HG02981 (cell line): ENCODE results near the gene RYR2.
"Not testable (repeated sequence)": the region's sequence is repeated elsewhere in the genome, so short reads cannot be mapped to it uniquely, and the experiment has no call there.

ENCODE experiments used
- ATAC-seq: cut with Tn5 transposase; IDR thresholded peaks from one replicate; pipeline ENCODE4 v1.9.1; 2021; ENCODE audit warnings: mild to moderate bottlenecking, moderate library complexity; ENCODE audit not compliant: unreplicated experiment

The RYR2 gene

GRCh38 chr1:237539055-237539454 lies 497.1 kb downstream of the RYR2 start:
- no peak for ATAC-seq

GRCh38 chr1:237542525-237543418 lies 500.8 kb downstream of the RYR2 start:
- ATAC-seq: no peak

GRCh38 chr1:237553078-237553477 lies 511.1 kb downstream of the RYR2 start:
- no peak for ATAC-seq

- ATAC-seq: no peak
Observed at GRCh38 chr1:237556911-237557310, 514.9 kb downstream of the RYR2 start.

- peak; percentile 83 for ATAC-seq
Observed at GRCh38 chr1:237562242-237562823, 520.3 kb downstream of the RYR2 start.

- ATAC-seq: no peak
Observed at GRCh38 chr1:237565236-237565635, 523.3 kb downstream of the RYR2 start.

GRCh38 chr1:237566581-237566980 lies 524.6 kb downstream of the RYR2 start:
- no peak for ATAC-seq

- no peak for ATAC-seq
Observed at GRCh38 chr1:237568955-237569354, 527.0 kb downstream of the RYR2 start.

GRCh38 chr1:237570530-237570929 lies 528.5 kb downstream of the RYR2 start:
- ATAC-seq: no peak

- ATAC-seq: no peak
Observed at GRCh38 chr1:237574536-237574935, 532.6 kb downstream of the RYR2 start.

GRCh38 chr1:237578540-237578939 lies 536.6 kb downstream of the RYR2 start:
- no peak for ATAC-seq

- ATAC-seq: no peak
Observed at GRCh38 chr1:237580726-237581125, 538.7 kb downstream of the RYR2 start.

GRCh38 chr1:237583270-237583669 lies 541.3 kb downstream of the RYR2 start:
- ATAC-seq: no peak

GRCh38 chr1:237583756-237584155 lies 541.8 kb downstream of the RYR2 start:
- no peak for ATAC-seq

- no peak for ATAC-seq
Observed at GRCh38 chr1:237590386-237590785, 548.4 kb downstream of the RYR2 start.

- no peak for ATAC-seq
Observed at GRCh38 chr1:237591353-237591752, 549.4 kb downstream of the RYR2 start.

- not testable (repeated sequence) for ATAC-seq
Observed at GRCh38 chr1:237603036-237603568, 561.1 kb downstream of the RYR2 start.

- no peak for ATAC-seq
Observed at GRCh38 chr1:237608433-237608832, 566.4 kb downstream of the RYR2 start.

GRCh38 chr1:237610157-237610556 lies 568.2 kb downstream of the RYR2 start:
- no peak for ATAC-seq

GRCh38 chr1:237613984-237614383 lies 572.0 kb downstream of the RYR2 start:
- ATAC-seq: no peak

- ATAC-seq: no peak
Observed at GRCh38 chr1:237619553-237619952, 577.6 kb downstream of the RYR2 start.

GRCh38 chr1:237634922-237635321 lies 592.9 kb downstream of the RYR2 start:
- ATAC-seq: no peak
